ENCODE measurements around the gene MDM1.
A peak's percentile ranks its signal among the peaks of the same experiment; 100 is the strongest.

The MDM1 gene

DNA sequence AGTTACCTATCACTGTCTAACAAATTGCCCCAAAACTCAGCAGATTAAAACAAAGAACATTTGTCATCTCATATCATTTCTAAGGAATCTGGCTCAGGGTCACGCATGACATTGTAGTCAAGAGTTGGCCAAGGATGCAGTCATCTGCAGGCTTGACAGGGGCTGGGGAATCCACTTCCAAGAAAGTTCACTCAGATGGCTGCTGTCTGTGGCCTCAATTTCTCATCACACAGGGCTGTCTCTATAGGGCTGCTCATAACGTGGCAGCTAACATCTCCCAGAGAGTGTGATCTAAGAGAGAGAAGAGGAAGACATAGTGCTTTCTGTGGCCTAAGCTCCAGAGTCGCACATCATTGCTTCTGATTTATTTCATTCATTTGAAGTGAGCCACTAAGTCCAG lies 61.8 kb downstream of the MDM1 start:
- DNase-seq, result no peak

DNA sequence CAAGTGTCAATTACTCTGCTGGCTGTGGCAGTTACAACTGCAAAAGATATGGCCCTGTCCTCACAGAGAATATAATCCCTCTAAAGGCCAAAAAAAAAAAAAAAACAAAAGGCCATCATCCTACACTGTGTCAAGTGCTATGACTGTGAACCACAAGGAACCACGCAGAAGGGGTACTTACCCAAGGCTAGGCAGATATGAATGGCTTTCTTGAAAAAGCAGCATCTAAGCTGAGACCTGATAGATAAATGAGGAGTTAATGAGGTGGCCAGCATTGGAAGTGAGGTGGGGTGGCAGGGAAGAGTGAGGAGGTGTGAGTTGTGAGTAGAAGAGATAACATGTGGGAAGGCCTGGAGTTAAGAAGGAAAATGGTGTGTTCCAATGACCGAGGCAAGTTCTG lies 62.4 kb downstream of the MDM1 start:
- DNase-seq, result no peak

DNA sequence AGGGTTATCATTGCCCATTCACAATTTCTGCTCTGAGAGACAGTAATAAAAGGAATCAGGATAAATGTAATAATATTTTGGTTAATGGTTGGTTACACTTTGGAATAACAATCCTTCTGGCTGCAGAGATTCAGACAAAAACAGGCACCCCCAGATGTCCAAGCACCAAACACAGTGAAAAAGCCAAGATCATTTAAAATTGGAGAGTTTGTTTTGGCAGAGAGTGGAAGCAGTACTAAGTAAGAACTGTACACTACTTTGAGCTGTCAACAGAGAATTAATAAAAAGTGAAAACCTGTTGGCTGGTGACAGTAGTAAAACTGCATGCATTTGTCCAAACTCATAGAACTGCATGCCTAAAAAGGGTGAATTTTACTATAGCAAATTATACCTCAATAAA lies 63.2 kb downstream of the MDM1 start:
- DNase-seq, result no peak

DNA sequence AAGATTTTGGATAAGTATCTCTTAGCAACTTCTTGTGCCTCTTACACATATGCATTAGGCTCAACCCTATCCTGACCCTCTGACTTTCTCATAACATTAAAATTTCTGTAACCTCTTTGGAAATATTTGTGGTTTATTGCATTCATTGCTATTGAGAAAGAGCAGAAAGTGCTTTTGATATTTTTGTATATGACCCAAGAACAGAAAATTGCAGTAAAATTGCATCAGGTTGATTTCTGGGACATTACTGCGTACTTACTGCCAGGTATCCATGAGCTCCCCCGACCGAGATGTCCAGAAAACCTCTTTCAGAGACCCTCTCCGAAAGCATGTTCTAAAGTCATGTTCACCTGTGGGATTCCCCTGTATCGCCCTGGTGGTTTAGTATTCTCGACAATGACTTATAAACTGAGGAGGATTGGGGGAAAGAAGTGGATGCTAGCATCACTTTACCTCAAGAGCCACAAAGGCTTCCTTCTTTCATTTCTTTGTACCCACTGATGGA lies 64.2 kb downstream of the MDM1 start:
- peak; percentile 14 for DNase-seq

DNA sequence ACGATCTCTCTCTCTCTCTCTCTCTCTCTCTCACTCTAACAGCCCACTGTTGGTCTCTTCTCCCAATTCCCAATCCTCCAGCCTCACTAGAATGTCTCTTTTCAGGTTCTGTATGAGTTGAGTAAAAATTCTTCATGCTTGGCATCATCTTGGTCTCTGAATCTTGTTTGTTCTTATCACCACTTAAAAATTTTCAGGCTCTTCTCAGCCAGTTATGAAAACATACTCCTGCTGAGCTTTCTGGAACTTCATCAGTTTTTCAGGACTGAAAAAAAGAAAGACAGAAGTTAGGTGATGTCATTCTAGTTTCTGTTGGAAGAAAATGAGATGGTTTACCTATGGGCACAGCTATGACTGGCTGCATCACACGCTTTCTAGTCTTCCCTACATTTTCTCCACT lies 67.3 kb downstream of the MDM1 start:
- no peak for DNase-seq

DNA sequence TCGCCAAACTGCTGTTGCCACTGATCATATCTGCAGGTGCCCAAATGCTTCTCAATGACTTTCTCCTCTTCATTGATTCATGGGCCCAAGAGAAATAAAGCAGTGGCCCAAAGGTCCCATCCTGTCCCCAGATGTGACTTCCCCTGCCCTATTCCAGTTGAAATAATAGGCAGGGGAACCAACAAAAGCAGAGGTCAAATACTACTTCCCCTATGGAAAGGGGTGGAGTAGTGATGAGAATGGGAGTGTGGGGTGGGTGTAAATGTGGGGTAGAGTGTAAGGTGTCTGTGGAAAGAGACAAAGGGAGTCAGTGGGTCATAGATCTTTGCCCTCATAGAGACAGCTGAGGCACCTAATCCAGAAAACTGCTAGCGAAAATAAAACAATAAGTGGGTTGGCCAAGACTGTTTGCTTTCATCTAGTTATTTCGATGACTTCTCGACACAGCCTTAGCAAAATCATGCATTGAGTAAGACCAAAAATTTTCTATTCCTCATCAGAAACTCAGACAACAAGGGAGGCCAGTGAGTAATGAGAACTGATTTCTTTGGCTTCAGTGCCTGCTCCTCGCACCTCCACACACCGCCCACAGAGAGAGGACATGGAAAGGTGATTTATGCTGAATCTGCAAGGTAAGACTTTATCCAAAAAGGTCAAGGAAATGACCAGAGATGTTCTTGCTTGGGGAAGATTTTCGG lies 67.9 kb downstream of the MDM1 start:
- DNase-seq, result peak; percentile 28

DNA sequence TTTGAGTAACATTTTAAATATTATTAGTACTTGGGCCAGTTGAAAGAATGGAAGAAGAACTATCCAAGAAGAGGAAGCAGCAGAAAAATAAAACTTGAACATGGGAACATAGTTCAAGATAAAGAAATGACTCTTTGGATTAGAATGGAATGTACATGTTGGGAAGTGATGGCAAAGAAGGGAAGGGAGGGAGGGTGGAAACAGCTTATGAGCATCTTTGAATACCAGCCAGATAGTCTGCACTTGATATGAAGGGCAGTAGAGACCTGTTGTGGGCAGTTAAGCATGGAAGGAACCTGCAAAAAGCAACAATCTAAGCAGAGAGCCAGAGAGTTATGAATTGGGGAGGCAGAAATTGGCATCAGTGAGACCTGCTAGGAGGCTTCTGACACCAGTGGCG lies 68.8 kb downstream of the MDM1 start:
- DNase-seq, result no peak

DNA sequence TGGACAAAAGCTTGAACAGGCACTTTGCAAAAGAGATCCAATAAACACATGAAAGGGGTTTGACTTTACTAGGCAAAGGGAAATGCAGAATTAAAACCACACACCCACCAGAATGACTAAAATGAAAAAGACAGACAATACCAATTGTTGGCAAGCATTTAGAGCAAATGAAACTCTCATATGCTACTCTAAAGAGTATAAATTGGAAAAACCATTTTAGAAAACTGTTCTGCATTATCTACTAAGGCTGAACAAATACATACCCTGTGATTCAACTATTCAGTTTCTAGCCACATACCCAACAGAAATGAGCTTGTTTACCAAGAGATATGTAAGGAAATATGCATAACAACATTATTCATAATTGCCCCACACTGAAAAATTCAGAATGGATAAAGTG lies 70.3 kb downstream of the MDM1 start:
- DNase-seq, result no peak

DNA sequence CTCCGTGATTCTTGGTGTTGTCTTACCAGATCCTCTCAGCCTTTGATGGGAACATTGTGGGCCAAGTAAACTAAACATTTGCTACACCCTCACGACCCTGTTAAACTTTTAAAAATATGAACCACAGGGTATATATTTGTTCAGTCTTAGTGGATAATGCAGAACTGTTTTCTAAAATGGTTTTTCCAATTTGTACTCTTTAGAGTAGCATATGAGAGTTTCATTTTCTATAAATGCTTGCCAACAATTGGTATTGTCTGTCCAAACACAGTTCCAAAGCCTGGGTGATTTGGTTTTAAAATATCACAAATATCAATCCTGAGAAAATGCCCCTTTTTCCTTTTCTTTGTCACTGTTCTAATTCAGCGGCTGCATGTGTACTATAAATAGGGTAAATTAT lies 72.0 kb downstream of the MDM1 start:
- DNase-seq, result no peak

DNA sequence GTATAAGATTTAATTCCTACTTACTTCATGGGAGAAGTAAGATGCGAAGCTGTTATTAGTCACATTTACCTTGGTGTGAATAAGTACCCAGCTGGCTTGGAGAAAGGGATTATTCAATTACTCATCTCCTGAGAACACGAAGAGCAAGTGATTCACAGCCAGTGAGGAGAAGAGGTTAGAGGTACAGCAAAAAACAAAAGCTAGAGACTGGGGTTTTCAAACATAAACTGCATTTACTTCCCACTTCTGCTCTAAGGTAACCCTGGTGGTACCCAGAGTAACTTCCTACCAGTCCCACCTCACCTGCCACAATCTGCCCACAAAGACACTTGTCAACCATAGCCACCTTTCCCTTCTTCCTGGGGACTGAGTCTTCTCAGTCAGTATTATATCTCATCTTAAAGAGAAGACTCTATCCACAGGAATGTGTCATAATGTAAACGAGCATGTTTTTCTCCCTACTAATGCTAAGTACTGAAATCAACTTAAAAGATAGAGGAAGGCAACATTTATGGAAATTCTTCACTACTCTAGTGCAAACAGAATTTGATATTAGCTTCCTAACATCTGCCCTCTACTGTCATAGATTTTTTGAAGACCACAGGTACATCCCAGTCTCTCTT lies 72.7 kb downstream of the MDM1 start:
- DNase-seq, result no peak

DNA sequence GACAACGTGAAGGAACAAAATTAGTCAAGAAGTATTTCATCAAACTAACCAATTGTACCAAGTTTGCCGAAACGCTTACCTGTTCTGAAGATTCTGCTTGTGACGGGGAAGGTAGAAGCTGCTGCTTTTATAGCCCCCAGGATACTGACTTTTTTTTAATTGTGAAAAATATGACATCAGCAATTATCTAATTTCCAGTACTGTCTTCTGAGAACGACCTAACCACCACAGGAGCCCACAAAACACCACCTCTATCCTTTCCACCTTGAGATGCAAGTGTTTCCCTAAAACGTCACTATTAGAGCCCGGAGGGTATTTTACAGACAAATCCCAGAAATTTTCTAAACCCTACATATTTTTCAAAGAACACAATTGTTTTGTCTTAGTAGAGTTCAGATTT lies 78.7 kb downstream of the MDM1 start, which contains the start of gene IL22:
TSS of gene IL22 (minus strand) at position 101 of the 400 bp plus-strand sequence. CDS start 156 bp downstream, outside the sequence.
- DNase-seq, result no peak

DNA sequence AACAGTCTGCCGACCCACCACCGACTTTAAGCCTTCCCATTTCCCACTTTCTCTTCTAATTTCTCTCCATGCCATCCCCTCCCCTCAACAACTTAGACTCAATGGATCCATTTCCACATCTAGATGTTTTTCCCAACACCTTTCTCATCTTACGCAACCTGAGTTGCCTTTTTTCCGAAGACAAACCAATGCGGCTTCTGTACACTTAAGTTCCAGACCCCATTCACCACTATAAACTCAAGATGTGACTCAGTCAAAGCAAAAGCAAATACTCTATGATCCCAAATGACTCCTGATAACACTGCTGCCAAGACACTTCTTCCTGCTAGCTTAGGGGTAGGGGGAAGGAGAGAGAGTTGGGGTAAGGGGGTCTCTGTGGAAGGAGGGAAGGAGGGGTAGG lies 80.1 kb downstream of the MDM1 start:
- DNase-seq, result no peak

DNA sequence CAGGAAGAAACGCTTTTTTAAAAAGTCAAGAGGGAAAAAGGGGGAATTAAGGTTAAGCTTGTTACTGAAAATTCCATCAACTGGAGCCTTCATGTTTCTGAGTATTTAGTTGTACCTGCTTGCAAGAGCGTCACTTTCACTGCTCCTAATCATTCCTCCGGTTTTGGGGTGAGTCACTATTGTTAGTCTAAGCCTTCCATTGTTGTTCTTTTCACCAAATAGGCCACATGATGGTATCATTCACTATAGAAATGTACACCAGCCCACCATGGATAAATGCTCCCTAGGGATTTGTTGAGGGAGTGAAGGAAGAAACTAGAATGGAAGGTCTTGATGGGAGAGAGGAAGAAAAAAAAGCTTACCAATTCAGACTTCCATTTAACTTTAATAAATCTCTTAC lies 81.7 kb downstream of the MDM1 start:
- DNase-seq, result no peak

DNA sequence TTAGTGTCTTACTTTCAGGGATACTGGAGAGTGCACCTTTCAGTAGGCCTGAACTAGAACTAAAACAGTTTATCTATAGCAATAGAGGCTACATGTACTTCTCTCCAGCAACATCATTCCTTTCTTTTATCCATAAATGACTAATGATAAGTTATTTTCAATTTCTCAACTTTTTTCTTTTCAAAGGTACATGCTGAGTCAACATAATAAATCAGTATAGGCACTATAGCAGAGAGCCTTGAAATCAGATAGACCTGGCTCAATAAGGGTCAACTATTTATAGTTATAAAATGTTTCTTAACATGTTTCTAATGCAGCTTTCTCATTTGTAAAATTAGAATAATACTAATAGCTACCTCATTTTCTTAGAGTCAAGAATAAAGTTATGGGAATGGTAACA lies 84.4 kb downstream of the MDM1 start:
- no peak for DNase-seq

DNA sequence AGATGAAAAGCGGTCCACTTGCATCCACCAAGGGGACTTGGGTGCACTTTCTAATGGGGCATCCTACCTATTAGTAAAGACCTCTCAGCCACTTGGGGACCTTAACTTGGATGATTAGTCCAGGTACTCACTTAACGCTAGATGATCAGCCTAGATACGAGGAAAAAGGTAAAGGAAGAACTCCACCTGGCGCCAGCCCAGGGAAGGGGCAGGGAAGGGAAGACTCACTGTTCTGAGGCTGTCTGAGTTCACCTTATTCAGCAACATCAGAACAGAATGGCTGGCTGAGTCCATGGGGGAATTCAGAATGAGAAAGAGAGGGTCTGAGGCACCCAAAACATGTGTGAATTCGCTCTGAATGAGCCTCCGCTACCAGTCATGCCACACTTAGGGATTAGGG lies 85.8 kb downstream of the MDM1 start:
- DNase-seq, result no peak

DNA sequence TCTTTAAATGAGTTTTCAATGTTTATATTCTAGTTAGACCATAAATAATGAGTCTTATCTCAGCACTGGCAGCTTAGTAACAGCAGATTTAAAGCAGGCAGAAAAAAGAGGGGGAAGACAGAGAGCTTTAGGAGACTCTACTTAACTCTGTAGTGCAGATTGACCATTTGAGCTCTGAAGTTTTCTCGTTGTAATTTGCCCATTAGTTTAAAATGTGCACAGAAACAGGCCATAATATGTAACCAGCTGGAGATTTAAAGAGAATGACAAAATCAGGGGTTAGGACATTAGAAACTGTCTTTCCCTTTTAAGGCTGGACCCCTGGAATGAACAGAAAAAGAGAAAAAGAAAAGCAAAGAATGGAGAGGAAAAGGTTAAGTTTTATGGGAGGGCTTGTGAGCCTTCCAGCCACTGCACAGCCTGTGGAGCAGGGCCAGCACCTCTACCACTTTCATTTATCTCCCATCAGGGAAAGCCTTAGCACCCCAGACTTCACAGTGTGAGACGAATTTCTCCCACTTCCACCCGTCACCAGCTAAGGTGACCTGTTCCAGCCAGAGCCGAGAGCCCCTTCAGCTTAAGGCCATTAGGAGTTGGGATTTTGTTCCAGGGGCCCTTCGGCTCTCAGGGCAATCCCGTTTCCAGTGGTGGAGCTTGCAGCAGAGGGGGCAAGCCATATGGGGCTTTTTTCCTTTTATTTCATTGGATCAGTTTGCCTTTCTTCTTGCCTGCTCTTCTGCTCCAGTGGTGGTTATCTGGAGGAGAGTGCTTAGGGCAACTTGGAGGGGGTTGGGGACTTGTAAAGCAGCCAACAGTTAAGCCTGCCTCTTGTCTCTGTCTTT lies 86.8 kb downstream of the MDM1 start:
- DNase-seq, result no peak
